B cell (primary cell): ENCODE measurements around the gene CLDN7. TPM values are rescaled to one million over a fixed set of nuclear protein-coding genes. Genes with fewer than 3 reads are reported as not detected.

ENCODE experiments used
- ATAC-seq: fragments of 200-7000 bp; cut with Tn5 transposase; one replicate; pipeline ENCODE4 v1.10.0; 2021; ENCODE audit warnings: low read depth, mild to moderate bottlenecking, moderate number of reproducible peaks, moderate library complexity
- CTCF ChIA-PET: fragments of 350-600 bp; sonication (Branson Sonifier 250); formaldehyde crosslinking; loops from one replicate; lab custom pipeline; 2021; ENCODE audit warnings: antibody characterized with exemption, inconsistent platforms; lab: Charles Lee
- POLR2A ChIA-PET: fragments of 350-600 bp; sonication (Branson Sonifier 250); formaldehyde crosslinking; loops from one replicate; lab custom pipeline; 2021; ENCODE audit warnings: antibody characterized with exemption; lab: Charles Lee
- DNase-seq: peaks from one replicate; pipeline ENCODE4 v3.0.0; 2013
- H2AFZ ChIP-seq: 2 replicates; pipeline ENCODE4 v1.6.1; 2012; ENCODE audit warnings: mild to moderate bottlenecking, low read depth, low read length; ENCODE audit not compliant: insufficient read depth, poor library complexity, severe bottlenecking
- H3K27ac ChIP-seq, 2 donors: 1 replicate in 1 of 2; 2 replicates in 1 of 2; pipeline ENCODE4 v1.5.1; 2012 to 2013; ENCODE audit warnings: low read length in 2 of 2, mild to moderate bottlenecking in 2 of 2, moderate library complexity in 1 of 2
- H3K27me3 ChIP-seq, 4 experiments: fragments of 200-600 bp in 1 of 4; sonication (generic) in 1 of 4; replicated peaks in 1 of 4; 1 replicate in 2 of 4; 2 replicates in 2 of 4; pipeline versions ENCODE4 v1.6.1 to v1.7.0; 2013 to 2016; ENCODE audit warnings: low read length in 3 of 4, mild to moderate bottlenecking in 2 of 4, mixed read lengths in 1 of 4, moderate library complexity in 1 of 4; ENCODE audit not compliant: insufficient read depth in 4 of 4, control insufficient read depth in 3 of 4; ENCODE audit errors: control extremely low read depth in 1 of 4
- H3K36me3 ChIP-seq, 2 experiments: replicated peaks in 1 of 2; 1 replicate in 1 of 2; 2 replicates in 1 of 2; pipeline versions ENCODE4 v1.6.1 to v1.7.1; 2013; ENCODE audit warnings: low read length in 1 of 2; ENCODE audit not compliant: insufficient read depth in 2 of 2, control insufficient read depth in 1 of 2; ENCODE audit errors: control extremely low read depth in 1 of 2, extremely low read depth in 1 of 2
- H3K4me1 ChIP-seq, 2 donors: fragments of 200-600 bp in 1 of 2; sonication (generic) in 1 of 2; 1 replicate in 1 of 2; 2 replicates in 1 of 2; pipeline versions ENCODE4 v1.5.1 to v1.6.1; 2013 to 2017; ENCODE audit warnings: low read length in 2 of 2; ENCODE audit not compliant: control insufficient read depth in 2 of 2, insufficient read depth in 2 of 2
- H3K4me2 ChIP-seq: replicated peaks from 2 replicates; pipeline ENCODE3; 2012; ENCODE audit warnings: mild to moderate bottlenecking, low read depth, low read length; ENCODE audit not compliant: poor library complexity, severe bottlenecking
- H3K4me3 ChIP-seq, 5 experiments: fragments of 200-600 bp in 1 of 5; sonication (generic) in 1 of 5; 1 replicate in 3 of 5; 2 replicates in 2 of 5; pipeline versions ENCODE4 v1.5.1 to v1.7.0; 2011 to 2016; ENCODE audit warnings: low read length in 4 of 5, mild to moderate bottlenecking in 4 of 5, low read depth in 2 of 5, control low read depth in 1 of 5, moderate library complexity in 1 of 5; ENCODE audit not compliant: insufficient read depth in 1 of 5; ENCODE audit errors: control extremely low read depth in 1 of 5, extremely low read depth in 1 of 5
- H3K79me2 ChIP-seq: fragments of 200-600 bp; sonication (generic); one replicate; pipeline ENCODE4 v1.6.0; 2016; ENCODE audit warnings: low read length; ENCODE audit not compliant: control insufficient read depth, insufficient read depth
- H3K9ac ChIP-seq: fragments of 200-600 bp; sonication (generic); 2 replicates; pipeline ENCODE4 v1.6.1; 2017; ENCODE audit warnings: mild to moderate bottlenecking, low read length, moderate library complexity
- H3K9me3 ChIP-seq, 3 donors: one replicate each; pipeline versions ENCODE4 v1.6.1 to v1.7.1; 2013; ENCODE audit warnings: low read length in 2 of 3; ENCODE audit not compliant: control insufficient read depth in 2 of 3, insufficient read depth in 1 of 3; ENCODE audit errors: control extremely low read depth in 1 of 3
- H4K20me1 ChIP-seq: 2 replicates; pipeline ENCODE4 v1.6.0; 2012; ENCODE audit warnings: mild to moderate bottlenecking, low read length; ENCODE audit not compliant: insufficient read depth, control insufficient read depth, poor library complexity, severe bottlenecking
- H3K27ac Mint-ChIP-seq: one replicate; pipeline ENCODE4 v1.8.0; 2021; ENCODE audit warnings: mixed read lengths
- H3K27me3 Mint-ChIP-seq: one replicate; pipeline ENCODE4 v1.8.0; 2021; ENCODE audit warnings: mixed read lengths
- H3K4me1 Mint-ChIP-seq: one replicate; pipeline ENCODE4 v1.8.0; 2021; ENCODE audit warnings: mixed read lengths
- H3K4me3 Mint-ChIP-seq: one replicate; pipeline ENCODE4 v1.8.0; 2021; ENCODE audit warnings: mixed read lengths
- H3K9me3 Mint-ChIP-seq: one replicate; pipeline ENCODE4 v1.8.0; 2022; ENCODE audit warnings: mixed read lengths; ENCODE audit not compliant: insufficient read depth
- EZH2 ChIP-seq: IDR thresholded peaks from 2 replicates; pipeline ENCODE4 v1.6.1; 2012; ENCODE audit warnings: borderline replicate concordance, low read depth, mild to moderate bottlenecking, moderate library complexity, low read length; ENCODE audit not compliant: insufficient read depth, poor library complexity, severe bottlenecking
- WGBS: methylation state at CpG from one replicate; pipeline ENCODE4 v1.1.5; 2013; ENCODE audit warnings: missing lambda C conversion rate; ENCODE audit not compliant: insufficient coverage; 5-methylcytosine and 5-hydroxymethylcytosine counted together
- intact Hi-C: fragments of 100-400 bp; cut with micrococcal nuclease; formaldehyde crosslinking; loops from one replicate; pipeline ENCODE4 v1.10.0; 2022
- polyA plus RNA-seq: library from polyadenylated mRNA; depleted of rRNA; stranded (reverse); fragments of >200 nt; gene quantifications from 2 replicates; pipeline ENCODE4 v1.2.3, GENCODE V29; 2012
- total RNA-seq, 2 donors: library from RNA; stranded (reverse); fragments of 120-200 nt in 1 of 2; gene quantifications; 1 replicate in 1 of 2; 2 replicates in 1 of 2; pipeline versions ENCODE4 v1.2.3 to v1.2.4, GENCODE V29; 2013 to 2022
- TF ChIP-seq, protein P1 (sequence below): fragments of 200-600 bp; IDR thresholded peaks from one replicate; pipeline ENCODE4 v1.8.0; 2022; ENCODE audit warnings: antibody characterized with exemption, mild to moderate bottlenecking

Gene CLDN7
- total and polyA plus RNA-seq, 2 donors (not counting 1 experiment from before 2014, with no cell fraction given), result 1.2 to 5.8 TPM

DNA sequence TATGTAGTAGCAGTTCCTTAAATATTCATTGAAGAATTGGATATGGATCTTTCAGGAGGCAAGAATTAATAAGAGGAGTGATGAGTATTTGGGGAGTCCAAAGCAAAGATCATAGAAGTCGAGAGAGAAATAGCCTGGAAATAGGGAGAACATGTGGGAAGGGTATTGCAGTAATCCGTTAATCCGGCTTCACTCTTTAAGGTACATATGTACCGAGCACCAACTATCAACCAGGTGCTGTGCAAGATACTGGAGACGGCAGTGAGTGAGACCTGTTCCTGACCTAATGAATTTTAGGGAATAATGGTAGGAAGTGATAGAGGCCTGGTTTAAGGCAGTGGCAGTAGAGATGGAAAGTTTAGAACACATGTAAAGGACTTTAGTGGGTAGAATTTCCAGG lies 9.2 kb downstream of the CLDN7 start:
- intact Hi-C loops, result loop anchor here (5.0 kb wide), 2 partner anchors 434 to 604 kb away; partner anchors contain the start of genes CYB5D1, NAA38, TMEM88 and TP53
- H3K9ac ChIP-seq, result peak overlapping the region; percentile 94
- peaks cover 6 to 35% of the 10 kb centered on the region in 2 experiments for H3K36me3 ChIP-seq
- peak overlapping the region; percentile 69 to 90 (median 78) for H3K4me3 ChIP-seq
- H3K79me2 ChIP-seq, result peaks cover 46% of the 10 kb centered on the region
- H2AFZ ChIP-seq, result peak overlapping the region; percentile 86
- no peaks in the 10 kb centered on the region for H3K27me3 ChIP-seq
- peaks cover 30 to 33% of the 10 kb centered on the region in 2 donors for H3K4me1 ChIP-seq
- peaks cover 11% of the 10 kb centered on the region for H4K20me1 ChIP-seq
- no peak for ATAC-seq
- H3K27ac ChIP-seq, result peak overlapping the region; percentile 98 to 100
- Mint-ChIP-seq H3K27me3 (no peaks in the 10 kb centered on the region), H3K27ac (peak overlapping the region; percentile 100), H3K4me3 (peak overlapping the region; percentile 98), H3K9me3 (no peaks in the 10 kb centered on the region), H3K4me1 (peaks cover 43% of the 10 kb centered on the region)
- ChIA-PET CTCF (no interaction called here), POLR2A (no interaction called here)
- TF ChIP-seq, protein P1, sequence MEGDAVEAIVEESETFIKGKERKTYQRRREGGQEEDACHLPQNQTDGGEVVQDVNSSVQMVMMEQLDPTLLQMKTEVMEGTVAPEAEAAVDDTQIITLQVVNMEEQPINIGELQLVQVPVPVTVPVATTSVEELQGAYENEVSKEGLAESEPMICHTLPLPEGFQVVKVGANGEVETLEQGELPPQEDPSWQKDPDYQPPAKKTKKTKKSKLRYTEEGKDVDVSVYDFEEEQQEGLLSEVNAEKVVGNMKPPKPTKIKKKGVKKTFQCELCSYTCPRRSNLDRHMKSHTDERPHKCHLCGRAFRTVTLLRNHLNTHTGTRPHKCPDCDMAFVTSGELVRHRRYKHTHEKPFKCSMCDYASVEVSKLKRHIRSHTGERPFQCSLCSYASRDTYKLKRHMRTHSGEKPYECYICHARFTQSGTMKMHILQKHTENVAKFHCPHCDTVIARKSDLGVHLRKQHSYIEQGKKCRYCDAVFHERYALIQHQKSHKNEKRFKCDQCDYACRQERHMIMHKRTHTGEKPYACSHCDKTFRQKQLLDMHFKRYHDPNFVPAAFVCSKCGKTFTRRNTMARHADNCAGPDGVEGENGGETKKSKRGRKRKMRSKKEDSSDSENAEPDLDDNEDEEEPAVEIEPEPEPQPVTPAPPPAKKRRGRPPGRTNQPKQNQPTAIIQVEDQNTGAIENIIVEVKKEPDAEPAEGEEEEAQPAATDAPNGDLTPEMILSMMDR, result no peak
- no peak for TF ChIP-seq EZH2
- H3K4me2 ChIP-seq, result peak overlapping the region; percentile 99
- WGBS, result 87% methylated on average over 3 of the region's 5 CpGs
- DNase-seq, result no peak
- no peaks in the 10 kb centered on the region for H3K9me3 ChIP-seq
